Measurements from ENCODE around the gene CHKA.
"Not testable (repeated sequence)": the region's sequence is repeated elsewhere in the genome, so short reads cannot be mapped to it uniquely, and the experiment has no call there.

Gene CHKA

DNA sequence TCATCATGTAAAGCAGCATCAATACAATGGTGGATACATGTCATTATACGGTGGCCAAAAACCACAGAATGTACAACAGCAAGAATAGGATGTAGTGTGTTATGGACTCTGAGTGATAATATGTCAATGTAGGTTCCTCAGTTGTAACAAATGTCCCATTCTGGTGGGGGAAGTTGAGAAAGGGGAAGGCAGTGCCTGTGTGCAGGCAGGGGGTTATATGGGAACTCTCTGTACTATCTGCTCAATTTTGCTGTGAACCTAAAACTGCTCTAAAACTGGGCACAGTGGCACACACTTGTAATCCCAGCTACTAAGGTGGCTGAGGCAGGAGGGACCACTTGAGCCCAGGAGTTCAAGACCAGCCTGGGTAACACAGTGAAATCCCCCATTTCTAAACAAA, 5.9 kb downstream of the CHKA start:
- DNase-seq (ENCODE audit: low read depth), result no peak

- DNase-seq (ENCODE audit: low read depth), result no peak
Observed at GRCh38 chr11:68113986-68114385, 7.2 kb downstream of the CHKA start.

DNA sequence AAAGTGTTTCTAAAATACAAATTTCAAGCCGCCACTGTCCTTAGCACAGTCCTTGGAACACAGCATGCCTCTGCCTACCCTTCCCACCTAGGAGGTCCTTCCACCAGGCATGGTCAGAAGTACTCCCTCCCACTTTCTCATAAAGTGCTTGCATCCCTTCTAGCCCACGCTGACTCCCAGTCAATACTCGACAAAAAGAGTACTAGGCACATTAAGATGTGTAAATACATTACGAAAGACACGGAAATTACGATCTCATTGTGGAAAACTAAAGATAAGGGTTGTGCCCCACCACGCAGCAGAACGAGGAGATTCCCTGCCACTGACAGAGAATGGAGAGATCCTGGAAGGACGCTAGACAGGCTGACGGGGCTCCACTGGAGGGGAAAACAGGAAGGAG, 13.5 kb downstream of the CHKA start:
- no peak for DNase-seq (ENCODE audit: low read depth)

GRCh38 chr11:68106165-68106940, 14.8 kb downstream of the CHKA start:
- no peak for DNase-seq (ENCODE audit: low read depth)

DNA sequence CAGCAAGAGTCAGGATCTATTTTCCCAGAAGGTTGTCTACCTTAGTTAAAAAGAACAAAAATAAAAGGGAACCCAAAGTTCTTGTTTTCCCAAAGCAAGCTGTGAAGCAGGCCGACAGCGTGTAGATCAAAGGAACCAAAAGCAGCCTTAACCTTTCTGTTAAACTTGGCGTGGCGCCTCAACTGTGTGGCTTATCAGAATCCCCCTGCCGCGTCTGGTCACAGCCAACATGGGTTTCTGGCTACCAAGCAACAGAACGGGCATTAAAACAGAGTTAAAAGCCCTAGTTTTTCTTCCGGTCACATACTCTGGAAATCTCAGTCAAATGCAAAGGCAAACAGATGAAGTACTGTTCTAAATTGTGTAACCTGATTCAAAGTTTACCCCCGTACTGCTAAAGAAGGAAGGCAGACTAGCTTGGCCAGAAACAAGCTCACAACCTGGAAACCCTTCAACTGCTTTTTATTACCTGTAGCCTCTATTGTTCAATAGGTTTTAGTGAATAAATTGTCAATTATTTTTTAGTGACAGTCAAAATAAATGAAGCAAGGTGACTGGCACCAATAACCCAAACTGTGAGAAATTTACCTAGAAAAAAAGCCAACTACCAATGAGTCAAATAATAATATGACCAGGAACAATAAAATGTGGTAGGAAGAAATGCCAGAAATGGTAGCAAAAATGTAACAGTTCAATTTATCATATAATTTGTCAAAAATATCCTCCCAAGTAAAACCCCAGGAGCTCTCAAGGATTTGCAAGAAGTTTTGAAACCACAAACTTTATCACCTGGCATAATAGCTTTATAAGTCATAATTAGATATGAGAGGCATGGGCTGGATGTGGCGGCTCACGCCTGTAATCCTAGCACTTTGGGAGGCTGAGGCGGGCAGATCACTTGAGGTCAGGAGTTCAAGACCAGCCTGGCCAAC, 21.4 kb downstream of the CHKA start:
- DNase-seq (ENCODE audit: low read depth), result no peak

DNA sequence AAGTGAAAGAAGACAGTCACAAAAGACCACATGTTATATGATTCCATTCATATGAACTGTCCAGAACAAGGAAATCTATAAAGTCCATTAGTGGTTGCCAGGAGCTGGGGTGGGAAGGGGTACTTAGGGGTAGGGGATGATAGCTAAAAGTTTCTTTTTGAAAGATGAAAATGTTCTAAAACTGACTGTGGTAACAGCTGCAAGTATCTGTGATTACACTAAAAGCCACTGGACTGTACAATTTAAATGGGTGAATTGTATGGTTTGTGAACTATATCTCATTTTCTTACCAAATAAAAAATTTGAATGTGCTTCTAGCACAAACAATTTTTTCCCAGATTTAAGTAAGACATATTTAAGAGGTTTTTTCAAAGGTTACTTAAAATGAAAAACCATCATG, 22.1 kb downstream of the CHKA start:
- no peak for DNase-seq (ENCODE audit: low read depth)

- DNase-seq (ENCODE audit: low read depth), result no peak
Observed at GRCh38 chr11:68096962-68097361, 24.2 kb downstream of the CHKA start.

- DNase-seq (ENCODE audit: low read depth), result no peak
Observed at GRCh38 chr11:68093565-68093964, 27.6 kb downstream of the CHKA start.

DNA sequence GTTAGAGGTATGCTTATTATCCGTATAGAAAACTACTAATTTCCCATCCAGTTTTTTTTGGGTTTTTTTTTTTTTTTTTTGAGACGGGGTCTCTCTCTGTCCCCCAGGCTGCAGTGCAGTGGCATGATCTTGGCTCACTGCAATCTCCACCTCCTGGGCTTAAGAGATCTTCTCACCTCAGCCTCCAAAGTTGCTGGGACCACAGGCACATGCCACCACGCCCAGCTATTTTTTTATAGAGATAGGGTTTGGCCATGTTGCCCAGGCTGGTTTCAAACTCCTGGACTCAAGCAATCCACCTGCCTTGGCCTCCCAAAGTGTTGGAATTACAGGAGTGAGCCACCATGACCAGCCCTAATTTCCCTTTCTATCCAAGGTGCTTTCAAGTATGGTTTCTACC, 28.2 kb downstream of the CHKA start:
- DNase-seq (ENCODE audit: low read depth), result not testable (repeated sequence)

GRCh38 chr11:68092411-68092810, 28.8 kb downstream of the CHKA start:
- no peak for DNase-seq (ENCODE audit: low read depth)

GRCh38 chr11:68090706-68091105, 30.5 kb downstream of the CHKA start:
- DNase-seq (ENCODE audit: low read depth), result no peak

GRCh38 chr11:68090287-68090686, 30.9 kb downstream of the CHKA start:
- DNase-seq (ENCODE audit: low read depth), result no peak

GRCh38 chr11:68089679-68090078, 31.5 kb downstream of the CHKA start:
- DNase-seq (ENCODE audit: low read depth), result no peak

GRCh38 chr11:68083517-68083916, 37.7 kb downstream of the CHKA start:
- no peak for DNase-seq (ENCODE audit: low read depth)

- DNase-seq (ENCODE audit: low read depth), result no peak
Observed at GRCh38 chr11:68082481-68082880, 38.7 kb downstream of the CHKA start.

DNA sequence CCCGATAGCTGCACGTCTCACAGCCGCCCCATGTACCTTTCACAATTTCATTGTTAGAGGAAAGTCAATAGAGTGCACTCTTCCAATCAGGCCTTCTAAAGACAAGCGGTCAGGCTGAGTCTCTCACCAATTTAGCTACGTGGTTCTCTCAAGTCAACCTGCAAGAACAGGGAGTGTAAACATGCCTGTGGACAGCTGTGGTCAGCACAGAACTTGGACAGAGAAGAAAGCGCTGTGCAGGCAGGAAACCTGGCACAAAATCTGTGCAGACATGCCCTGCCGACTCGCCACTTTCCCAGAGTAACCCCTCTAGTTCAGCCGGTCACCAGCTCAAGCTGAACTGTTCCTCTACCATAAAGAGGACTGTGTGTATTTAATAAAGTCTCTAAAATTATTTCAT, 39.5 kb downstream of the CHKA start:
- no peak for DNase-seq (ENCODE audit: low read depth)

- no peak for DNase-seq (ENCODE audit: low read depth)
Observed at GRCh38 chr11:68080860-68081259, 40.3 kb downstream of the CHKA start.

- DNase-seq (ENCODE audit: low read depth), result no peak
Observed at GRCh38 chr11:68077617-68078582, 43.3 kb downstream of the CHKA start.

DNA sequence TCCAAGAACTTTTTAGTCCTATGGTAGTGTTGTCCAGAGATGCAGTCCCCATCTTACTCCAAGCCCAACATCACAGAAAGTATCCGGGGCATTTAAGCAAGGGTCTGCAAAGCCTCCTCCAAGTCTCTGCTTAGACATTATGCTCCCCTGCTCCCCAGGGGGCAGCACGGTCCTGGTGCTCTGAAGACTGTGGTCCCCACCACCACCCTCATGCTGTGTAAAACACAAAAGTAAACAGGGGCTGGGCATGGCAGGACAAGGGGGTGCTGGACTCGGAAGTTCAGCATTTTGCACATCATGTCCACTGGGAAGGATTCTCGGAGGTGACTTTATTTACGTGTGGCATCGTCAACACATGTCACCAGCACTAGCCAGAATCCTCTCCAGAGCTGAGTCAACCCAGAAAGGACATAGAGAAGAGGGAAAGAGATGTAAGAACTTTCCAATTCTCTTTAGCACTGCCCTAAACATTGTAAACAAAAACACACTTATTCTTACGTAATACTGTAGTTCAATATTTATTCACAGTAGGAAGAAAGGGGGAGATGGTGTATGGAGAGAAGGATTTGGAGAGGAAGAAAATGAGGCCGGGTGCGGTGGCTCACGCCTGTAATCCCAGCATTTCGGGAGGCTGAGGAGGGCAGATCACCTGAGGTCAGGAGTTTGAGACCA, 44.7 kb downstream of the CHKA start:
- DNase-seq (ENCODE audit: low read depth), result no peak

GRCh38 chr11:68074584-68075352, 46.4 kb downstream of the CHKA start:
- no peak for DNase-seq (ENCODE audit: low read depth)
